ENCODE measurements around the gene CNTN1.
"Not testable (repeated sequence)": the region's sequence is repeated elsewhere in the genome, so short reads cannot be mapped to it uniquely, and the experiment has no call there.

Gene CNTN1

DNA sequence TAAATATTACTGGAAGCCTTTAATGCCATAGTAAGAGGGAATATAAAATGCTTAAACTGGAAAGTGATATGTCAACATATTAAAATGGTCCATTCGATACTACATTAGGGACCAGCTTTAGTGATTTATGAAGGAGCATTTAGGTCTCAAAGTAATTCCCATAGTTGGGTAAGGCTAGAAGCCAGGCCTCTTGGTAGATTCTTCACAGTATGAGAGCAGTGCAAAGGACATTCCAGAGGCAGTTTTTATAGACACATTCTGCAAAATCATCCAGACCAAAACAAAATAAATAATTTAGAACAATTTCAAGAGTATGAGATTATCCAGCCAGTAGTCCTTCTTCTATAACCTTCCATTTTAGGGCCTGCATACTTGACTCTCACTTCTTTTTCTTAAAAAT lies 353.3 kb downstream of the CNTN1 start:
- no peak for DNase-seq (ENCODE audit: low spot score)

- DNase-seq (ENCODE audit: low spot score), result no peak
Observed at GRCh38 chr12:41049033-41049432, 356.8 kb downstream of the CNTN1 start.

- no peak for DNase-seq (ENCODE audit: low spot score)
Observed at GRCh38 chr12:41051954-41052353, 359.7 kb downstream of the CNTN1 start.

- no peak for DNase-seq (ENCODE audit: low spot score)
Observed at GRCh38 chr12:41052441-41052840, 360.2 kb downstream of the CNTN1 start.

- no peak for DNase-seq (ENCODE audit: low spot score)
Observed at GRCh38 chr12:41053046-41053445, 360.8 kb downstream of the CNTN1 start.

DNA sequence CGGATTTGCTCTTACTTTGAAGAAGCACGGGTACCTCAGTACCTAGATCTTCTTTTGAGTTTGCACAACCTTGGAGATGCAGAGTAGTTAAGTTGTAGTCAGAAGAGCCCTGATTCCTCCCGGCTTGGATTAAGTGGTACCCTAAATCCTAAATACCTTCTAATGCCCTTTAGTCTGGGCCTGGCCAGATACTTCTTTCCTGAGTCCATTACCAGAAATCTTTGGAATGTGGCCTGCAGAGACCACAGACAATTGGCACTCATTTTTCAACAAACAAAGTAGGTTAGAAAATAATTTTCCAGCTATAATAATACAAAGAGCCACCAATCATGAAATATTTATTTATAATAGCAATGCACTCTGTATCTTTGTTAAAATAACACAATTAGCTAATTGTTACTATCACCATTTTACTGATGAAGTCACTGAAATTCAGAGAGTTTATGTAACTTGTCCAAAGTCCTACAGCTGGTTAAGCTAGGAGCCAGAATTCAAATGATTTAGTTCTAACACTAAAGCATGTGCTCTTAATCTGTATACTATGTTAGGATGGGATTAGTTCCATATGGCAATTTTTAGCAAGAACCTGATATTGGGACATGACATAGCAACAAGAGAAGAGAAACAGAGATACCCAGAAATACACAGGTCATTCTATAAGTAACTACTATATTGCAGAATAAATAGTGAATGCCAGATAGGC lies 363.8 kb downstream of the CNTN1 start:
- no peak for DNase-seq (ENCODE audit: low spot score)

- no peak for DNase-seq (ENCODE audit: low spot score)
Observed at GRCh38 chr12:41058266-41058665, 366.0 kb downstream of the CNTN1 start.

DNA sequence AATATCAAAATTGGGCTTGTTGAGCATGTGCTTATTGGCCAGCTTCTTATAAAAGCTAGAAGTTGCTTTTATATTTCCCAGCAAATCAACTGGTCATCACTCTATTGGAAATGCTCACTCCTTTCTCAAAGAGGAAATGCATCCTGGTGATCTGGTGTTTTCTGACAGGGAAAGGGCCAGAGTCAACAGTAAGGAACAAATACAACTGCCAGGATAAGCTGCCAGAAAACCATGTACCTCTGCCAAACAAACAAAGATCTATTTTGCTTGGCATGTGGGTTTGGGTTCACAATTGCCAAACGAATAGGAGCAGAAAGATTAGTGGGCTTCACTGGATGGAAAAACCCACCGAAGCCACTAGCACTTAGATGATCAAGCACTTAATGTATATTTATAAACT lies 369.0 kb downstream of the CNTN1 start:
- no peak for DNase-seq (ENCODE audit: low spot score)

DNA sequence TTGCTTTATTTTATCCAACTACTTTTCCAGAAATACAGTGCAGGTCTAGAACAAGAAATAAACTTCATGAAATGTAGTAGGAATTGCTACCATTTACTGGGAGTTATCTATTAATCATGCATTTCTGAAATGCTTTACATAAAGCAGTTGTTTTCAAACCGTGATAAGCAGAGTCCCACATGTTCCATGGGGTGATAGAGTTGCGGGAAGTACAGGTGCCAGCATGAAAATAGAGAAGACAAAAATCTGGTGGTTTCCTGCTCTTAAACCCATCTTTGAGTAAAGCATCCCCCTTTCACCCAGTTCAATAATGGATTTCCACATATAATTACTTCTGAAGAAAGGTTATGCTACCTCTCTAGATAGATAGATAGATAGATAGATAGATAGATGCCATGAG lies 372.2 kb downstream of the CNTN1 start:
- no peak for DNase-seq (ENCODE audit: low spot score)

GRCh38 chr12:41067941-41068645 lies 375.9 kb downstream of the CNTN1 start:
- DNase-seq (ENCODE audit: low spot score), result no peak

DNA sequence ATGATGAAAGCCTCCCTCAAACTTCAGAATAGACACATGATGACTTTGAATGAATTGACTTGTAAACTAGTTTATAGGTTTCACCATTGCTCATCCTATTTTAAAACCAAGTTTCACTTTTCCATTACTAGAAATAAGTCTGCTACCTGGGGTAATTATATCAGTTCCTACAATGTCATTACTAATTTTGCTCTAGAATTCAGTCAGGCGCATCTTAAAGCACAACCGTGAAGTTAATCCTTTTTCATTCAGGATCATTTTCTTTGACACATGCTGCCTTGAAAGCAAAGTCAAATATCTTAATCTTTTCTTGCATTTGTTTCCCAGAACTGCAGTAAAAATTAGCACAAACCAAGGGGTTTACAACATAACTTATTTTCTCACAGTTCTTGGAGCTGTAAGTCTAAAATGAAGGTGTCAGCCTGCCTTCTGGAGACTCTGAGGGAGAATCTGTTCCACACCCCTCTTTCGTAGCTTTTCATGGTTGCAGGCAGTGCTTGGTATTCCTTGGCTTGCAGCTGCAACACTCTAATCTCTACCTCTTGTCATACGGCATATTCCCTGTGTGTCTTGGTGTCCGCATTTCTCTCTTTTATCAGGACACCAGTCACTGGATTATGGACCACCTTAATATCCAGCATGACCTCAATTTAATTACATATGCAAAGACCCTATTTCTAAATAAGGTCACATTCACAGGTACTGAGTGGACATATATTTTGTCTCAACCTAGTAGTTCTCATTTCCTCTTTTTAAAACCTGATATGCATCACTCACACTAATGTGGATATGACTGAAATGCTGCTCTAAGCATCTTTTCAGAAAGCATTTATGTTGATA lies 381.6 kb downstream of the CNTN1 start:
- DNase-seq (ENCODE audit: low spot score), result peak; percentile 12

- no peak for DNase-seq (ENCODE audit: low spot score)
Observed at GRCh38 chr12:41074473-41074769, 382.2 kb downstream of the CNTN1 start.

DNA sequence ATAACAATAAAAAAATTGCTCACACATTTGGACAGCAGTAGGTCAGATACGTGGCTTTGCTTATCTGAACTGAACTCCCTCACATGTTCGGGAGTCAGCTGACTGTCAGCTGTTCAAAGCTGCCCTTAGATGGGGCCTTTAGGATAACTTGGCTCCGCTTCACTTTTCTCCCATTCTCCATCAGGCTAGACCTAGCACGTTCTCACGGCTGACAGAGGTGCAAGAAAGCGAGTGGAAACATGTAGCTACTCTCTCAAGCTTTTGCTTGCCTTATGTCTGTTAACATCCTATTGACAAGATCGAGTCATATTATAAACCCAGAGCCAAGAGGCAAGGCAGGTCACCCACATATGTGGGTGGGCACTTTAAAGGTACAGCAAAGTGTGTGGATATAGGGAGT lies 383.9 kb downstream of the CNTN1 start:
- no peak for DNase-seq (ENCODE audit: low spot score)

DNA sequence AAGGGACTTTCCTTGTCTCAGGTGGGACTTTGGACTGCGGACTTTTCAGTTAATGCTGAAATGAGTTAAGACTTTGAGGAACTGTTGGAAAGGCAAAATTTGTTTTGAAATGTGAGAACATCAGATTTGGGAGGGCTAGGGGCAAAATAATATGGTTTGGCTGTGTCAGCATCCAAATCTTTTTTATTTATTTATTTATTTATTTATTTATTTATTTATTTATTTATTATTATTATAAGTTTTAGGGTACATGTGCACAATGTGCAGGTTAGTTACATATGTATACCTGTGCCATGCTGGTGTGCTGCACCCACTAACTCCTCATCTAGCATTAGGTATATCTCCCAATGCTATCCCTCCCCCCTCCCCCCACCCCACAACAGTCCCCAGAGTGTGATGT lies 389.0 kb downstream of the CNTN1 start:
- not testable (repeated sequence) for DNase-seq (ENCODE audit: low spot score)

- no peak for DNase-seq (ENCODE audit: low spot score)
Observed at GRCh38 chr12:41089438-41089837, 397.2 kb downstream of the CNTN1 start.

- no peak for DNase-seq (ENCODE audit: low spot score)
Observed at GRCh38 chr12:41092115-41092514, 399.9 kb downstream of the CNTN1 start.

DNA sequence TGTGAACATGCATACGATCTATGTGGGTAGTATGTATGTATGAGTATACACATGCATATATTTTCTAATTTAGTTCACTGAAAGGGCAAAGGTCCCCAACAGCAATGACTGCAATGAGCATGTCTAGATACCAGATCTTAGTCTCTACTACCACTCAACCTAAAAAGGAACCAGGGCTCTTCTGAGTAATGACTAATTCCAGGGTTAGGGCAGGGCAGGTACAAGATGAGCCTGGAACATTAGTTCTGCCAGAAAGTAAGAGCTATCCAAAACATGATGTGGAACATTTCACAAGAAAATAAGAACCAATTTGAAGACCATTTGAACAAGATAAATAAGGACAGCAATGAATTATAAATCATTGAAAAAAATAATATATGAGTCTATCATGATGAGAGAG lies 404.6 kb downstream of the CNTN1 start:
- DNase-seq (ENCODE audit: low spot score), result no peak

- no peak for DNase-seq (ENCODE audit: low spot score)
Observed at GRCh38 chr12:41100572-41100971, 408.3 kb downstream of the CNTN1 start.

DNA sequence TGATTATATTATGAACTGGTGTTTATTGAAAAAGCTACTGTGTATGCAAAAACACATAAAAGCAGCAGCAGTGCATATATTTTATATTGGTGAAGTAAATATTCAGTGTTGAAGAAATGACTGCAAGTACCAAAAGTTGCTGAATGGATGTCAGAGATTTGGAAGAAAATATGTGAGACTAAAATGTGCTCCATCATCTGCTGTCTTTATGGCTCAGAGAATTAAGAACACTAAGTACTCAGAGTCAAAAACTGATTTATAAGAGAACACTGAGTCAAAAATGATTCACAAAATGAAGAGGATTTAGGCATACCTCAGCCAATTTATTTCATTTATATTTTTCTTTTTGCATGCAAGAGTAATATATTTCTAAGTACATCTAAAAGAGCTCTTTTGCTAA lies 409.6 kb downstream of the CNTN1 start:
- no peak for DNase-seq (ENCODE audit: low spot score)

- no peak for DNase-seq (ENCODE audit: low spot score)
Observed at GRCh38 chr12:41103614-41104013, 411.4 kb downstream of the CNTN1 start.

GRCh38 chr12:41106315-41106714 lies 414.1 kb downstream of the CNTN1 start:
- no peak for DNase-seq (ENCODE audit: low spot score)

GRCh38 chr12:41108032-41108431 lies 415.8 kb downstream of the CNTN1 start:
- DNase-seq (ENCODE audit: low spot score), result no peak

DNA sequence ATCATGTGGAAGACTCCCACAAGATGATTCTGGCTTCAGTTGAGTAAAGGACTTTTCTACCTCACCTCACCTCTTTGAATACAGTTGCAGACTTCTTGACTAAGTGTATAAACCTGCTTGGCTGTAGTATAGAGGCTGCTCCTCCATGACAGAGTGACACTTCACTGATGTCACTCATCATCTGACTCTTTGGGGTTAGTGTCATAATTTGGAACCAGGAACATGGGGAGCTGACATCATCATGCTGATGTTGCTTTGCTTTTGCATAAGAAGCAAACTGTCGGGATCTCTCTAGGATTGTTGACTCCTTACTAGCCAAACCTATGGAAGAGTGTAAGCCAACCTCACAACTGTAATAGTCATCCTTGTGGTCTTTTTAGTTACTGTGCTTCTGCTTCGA lies 420.7 kb downstream of the CNTN1 start:
- DNase-seq (ENCODE audit: low spot score), result no peak

All from putamen (tissue), 1 donor.